ENCODE measurements around the gene RPA3.
"Not testable (repeated sequence)": the region's sequence is repeated elsewhere in the genome, so short reads cannot be mapped to it uniquely, and the experiment has no call there.

RPA3 gene

DNA sequence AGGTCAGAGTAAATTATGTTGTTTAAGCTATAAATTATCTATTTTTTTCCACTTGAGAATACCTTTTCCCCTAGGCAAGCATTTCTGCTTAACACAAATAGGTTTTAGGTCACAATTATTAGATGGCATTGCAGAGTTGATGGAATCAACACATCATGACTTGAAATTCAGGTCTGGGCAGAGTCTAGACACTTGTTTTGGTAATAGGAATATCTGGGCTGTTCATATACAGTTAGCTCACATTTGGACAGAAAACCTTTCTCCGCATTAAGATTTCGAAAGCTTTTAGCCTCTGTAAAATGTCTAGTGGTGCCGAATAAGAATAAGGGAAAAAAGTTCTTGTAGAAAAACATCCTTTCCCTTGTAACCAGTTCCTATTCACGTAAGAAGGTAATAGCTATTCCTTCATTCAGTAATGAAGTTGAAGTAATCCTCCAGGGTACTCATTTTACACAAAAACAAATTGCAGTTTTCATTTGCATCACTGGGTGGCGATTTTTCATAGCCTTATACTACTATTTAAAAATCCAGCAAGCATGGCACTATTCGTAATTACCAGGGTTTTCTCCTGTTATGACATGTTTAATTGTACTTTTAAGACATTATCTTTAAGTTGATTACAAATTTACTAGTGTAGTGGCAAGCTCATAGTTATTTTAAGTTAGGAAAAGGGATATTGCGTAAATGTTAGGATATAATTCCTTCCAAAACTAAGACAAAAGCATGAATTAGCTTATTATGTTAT is 37.0 kb downstream of the RPA3 start:
- peak overlapping the region; percentile 11 for H3K27ac ChIP-seq
- no peaks in the 10 kb centered on the region for H3K9me3 ChIP-seq (ENCODE audit: severe bottlenecking)
- TF ChIP-seq, protein P1, sequence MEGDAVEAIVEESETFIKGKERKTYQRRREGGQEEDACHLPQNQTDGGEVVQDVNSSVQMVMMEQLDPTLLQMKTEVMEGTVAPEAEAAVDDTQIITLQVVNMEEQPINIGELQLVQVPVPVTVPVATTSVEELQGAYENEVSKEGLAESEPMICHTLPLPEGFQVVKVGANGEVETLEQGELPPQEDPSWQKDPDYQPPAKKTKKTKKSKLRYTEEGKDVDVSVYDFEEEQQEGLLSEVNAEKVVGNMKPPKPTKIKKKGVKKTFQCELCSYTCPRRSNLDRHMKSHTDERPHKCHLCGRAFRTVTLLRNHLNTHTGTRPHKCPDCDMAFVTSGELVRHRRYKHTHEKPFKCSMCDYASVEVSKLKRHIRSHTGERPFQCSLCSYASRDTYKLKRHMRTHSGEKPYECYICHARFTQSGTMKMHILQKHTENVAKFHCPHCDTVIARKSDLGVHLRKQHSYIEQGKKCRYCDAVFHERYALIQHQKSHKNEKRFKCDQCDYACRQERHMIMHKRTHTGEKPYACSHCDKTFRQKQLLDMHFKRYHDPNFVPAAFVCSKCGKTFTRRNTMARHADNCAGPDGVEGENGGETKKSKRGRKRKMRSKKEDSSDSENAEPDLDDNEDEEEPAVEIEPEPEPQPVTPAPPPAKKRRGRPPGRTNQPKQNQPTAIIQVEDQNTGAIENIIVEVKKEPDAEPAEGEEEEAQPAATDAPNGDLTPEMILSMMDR (IDR thresholded peaks at IDR 0.05; ENCODE audit: low read depth, low read length), result peak; percentile 21; the same call in 1 of the 2 replicates
- H3K4me3 ChIP-seq (ENCODE audit: low read depth, low read length), result no peak overlapping the region
- H3K27me3 ChIP-seq (ENCODE audit: insufficient read depth, low read depth, severe bottlenecking), result no peaks in the 10 kb centered on the region
- no peaks in the 10 kb centered on the region for H3K36me3 ChIP-seq
- peak; percentile 57 for DNase-seq

DNA sequence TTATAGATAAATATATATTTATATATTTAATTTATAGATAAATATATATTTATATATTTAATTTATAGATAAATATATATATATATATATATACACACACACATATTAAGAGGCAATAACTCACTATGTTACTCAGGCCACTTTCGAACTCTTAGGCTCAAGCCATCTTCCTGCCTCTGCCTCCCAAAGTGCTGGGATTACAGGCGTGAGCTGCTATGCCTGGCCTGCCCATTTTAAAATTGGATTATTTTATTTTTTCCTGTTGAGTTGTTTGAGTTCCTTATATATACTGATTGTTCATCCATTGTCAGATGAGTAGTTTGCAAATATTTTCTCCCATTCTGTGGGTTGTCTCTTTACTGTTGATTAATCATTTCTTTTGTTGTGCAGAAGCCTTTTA is 38.8 kb downstream of the RPA3 start:
- H3K4me3 ChIP-seq (ENCODE audit: low read depth, low read length); H3K27me3 ChIP-seq (ENCODE audit: insufficient read depth, low read depth, severe bottlenecking); H3K9me3 ChIP-seq (ENCODE audit: severe bottlenecking); H3K27ac ChIP-seq; DNase-seq; H3K36me3 ChIP-seq: not testable (repeated sequence)

DNA sequence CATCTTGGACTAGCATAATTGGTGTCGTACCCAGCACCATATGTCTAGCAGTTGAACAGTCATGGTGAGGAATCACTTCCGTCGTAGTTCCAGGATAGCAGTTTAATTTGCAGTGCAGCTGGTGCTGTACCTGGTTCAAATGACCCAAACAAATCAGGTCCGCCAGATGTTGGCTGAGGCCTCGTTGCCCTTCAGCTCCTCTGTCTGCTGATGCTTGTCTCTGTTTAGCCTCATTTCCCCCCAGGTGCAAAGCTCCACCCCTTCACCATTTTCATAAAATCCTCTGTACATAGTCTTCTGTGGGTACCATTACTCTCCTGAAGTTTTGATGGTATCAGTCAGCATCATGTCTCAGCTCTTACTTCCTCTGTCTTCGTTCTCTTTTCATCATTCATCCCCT is 42.7 kb downstream of the RPA3 start:
- no peak overlapping the region for H3K27ac ChIP-seq
- TF ChIP-seq, protein P1 (IDR thresholded peaks at IDR 0.05; ENCODE audit: low read depth, low read length), result no peak
- no peaks in the 10 kb centered on the region for H3K27me3 ChIP-seq (ENCODE audit: insufficient read depth, low read depth, severe bottlenecking)
- no peak overlapping the region for H3K4me3 ChIP-seq (ENCODE audit: low read depth, low read length)
- H3K9me3 ChIP-seq (ENCODE audit: severe bottlenecking), result no peaks in the 10 kb centered on the region
- no peak for DNase-seq
- H3K36me3 ChIP-seq, result no peaks in the 10 kb centered on the region; the same call in 1 of the 2 replicates

DNA sequence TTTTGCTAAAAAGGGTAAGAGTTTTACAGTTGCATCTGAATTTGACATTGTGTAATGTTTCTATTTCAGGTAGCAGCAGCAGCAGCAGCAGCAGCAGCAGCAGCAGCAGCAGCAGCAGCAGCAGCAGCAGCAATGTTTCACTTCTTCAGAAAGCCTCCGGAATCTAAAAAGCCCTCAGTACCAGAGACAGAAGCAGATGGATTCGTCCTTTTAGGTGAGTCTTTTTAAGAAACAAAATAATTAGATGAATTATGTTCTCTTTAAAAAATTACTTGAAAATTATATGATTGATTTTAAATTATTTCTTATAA is 45.2 kb downstream of the RPA3 start:
- Histone ChIP-seq H3K36me3 (no peaks in the 10 kb centered on the region; the same call in 1 of the 2 replicates), H3K27me3 (ENCODE audit: insufficient read depth, low read depth, severe bottlenecking) (no peaks in the 10 kb centered on the region), H3K27ac (no peak overlapping the region), H3K4me3 (ENCODE audit: low read depth, low read length) (no peak overlapping the region), H3K9me3 (ENCODE audit: severe bottlenecking) (no peaks in the 10 kb centered on the region)
- TF ChIP-seq, protein P1 (IDR thresholded peaks at IDR 0.05; ENCODE audit: low read depth, low read length), result no peak
- no peak for DNase-seq

DNA sequence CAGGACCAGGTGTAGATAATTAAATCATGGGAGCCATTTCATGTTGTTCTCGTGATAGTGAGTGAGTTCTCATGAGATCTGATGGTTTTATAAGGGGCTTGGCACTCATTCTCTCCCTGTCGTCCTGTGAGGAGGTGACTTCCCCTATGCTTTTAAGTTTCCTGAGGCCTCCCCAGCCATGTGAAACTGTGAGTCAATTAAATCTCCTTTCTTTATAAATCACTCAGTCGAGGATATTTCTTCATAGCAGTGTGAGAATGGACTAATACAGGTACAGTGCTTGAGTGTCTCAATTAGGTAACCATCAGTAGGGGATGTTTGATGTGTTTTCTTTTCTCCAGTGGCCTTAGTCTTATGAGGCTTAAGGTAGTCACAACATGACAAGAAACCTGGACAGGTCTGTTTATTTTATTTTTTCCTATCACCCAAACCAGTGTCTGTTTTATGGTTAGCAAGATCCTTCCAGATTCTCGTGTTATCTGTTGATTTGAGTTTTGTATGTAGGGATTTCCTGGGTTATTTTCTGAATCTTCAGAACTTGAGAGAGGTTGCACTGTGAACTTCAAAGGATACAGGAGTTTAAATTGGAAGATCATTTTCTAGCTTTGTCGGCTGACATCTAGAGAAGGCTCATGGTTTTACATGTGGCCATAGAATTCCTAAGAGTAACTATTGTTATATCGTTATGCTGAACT is 45.7 kb downstream of the RPA3 start:
- no peak for DNase-seq
- H3K27ac ChIP-seq, result no peak overlapping the region
- H3K9me3 ChIP-seq (ENCODE audit: severe bottlenecking), result no peaks in the 10 kb centered on the region
- TF ChIP-seq, protein P1 (IDR thresholded peaks at IDR 0.05; ENCODE audit: low read depth, low read length), result no peak
- no peaks in the 10 kb centered on the region for H3K27me3 ChIP-seq (ENCODE audit: insufficient read depth, low read depth, severe bottlenecking)
- H3K36me3 ChIP-seq, result no peaks in the 10 kb centered on the region; the same call in 1 of the 2 replicates
- H3K4me3 ChIP-seq (ENCODE audit: low read depth, low read length), result no peak overlapping the region

DNA sequence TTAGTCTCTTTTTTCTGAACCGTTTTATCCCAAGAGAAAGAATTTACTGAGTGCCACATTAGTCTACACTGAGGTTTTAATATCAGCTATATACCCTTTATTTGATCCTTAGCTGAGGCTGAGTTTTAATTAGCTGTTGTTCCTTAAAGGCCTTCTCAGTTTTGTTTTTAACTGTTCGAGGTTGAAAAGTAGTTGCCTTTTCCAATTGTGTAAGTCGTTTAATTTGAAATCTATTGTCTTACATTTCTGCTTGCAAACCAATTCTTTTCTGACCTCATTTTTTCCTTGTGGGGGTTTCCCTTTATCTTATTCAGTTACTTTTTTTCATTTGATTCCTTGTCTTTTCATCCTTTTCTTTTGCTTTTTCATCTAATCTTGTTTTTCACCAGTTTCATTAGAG is 47.0 kb downstream of the RPA3 start:
- Histone ChIP-seq H3K9me3 (ENCODE audit: severe bottlenecking) (no peaks in the 10 kb centered on the region), H3K27ac (no peak overlapping the region), H3K27me3 (ENCODE audit: insufficient read depth, low read depth, severe bottlenecking) (no peaks in the 10 kb centered on the region), H3K36me3 (no peaks in the 10 kb centered on the region; the same call in 1 of the 2 replicates), H3K4me3 (ENCODE audit: low read depth, low read length) (no peak overlapping the region)
- TF ChIP-seq, protein P1 (IDR thresholded peaks at IDR 0.05; ENCODE audit: low read depth, low read length), result no peak
- no peak for DNase-seq
